BJ (cell line): ENCODE measurements around the gene C12orf57. TPM values are rescaled to one million over a fixed set of nuclear protein-coding genes. Genes with fewer than 3 reads are reported as not detected.

Source experiments
- CTCF ChIA-PET: fragments of 350-600 bp; formaldehyde crosslinking; extraction: SDS; loops from one replicate; lab custom pipeline; 2021; ENCODE audit warnings: antibody characterized with exemption, inconsistent platforms; lab: Yijun Ruan, JAX
- POLR2A ChIA-PET: fragments of 300-600 bp; sonication (Branson Sonifier 250); formaldehyde crosslinking; extraction: SDS; loops from one replicate; lab custom pipeline; 2021; ENCODE audit warnings: antibody characterized with exemption; lab: Charles Lee
- DNase-seq: peaks from one replicate; pipeline ENCODE4 v3.0.0-alpha.2; 2011; ENCODE audit warnings: low read depth
- H3K27me3 ChIP-seq: 2 replicates; pipeline ENCODE4 v1.6.0; 2011; ENCODE audit warnings: low read length; ENCODE audit not compliant: control insufficient read depth, insufficient read depth
- H3K36me3 ChIP-seq: 2 replicates; pipeline ENCODE4 v1.5.1; 2011; ENCODE audit warnings: low read length; ENCODE audit not compliant: control insufficient read depth, insufficient read depth
- H3K4me3 ChIP-seq: 2 replicates; pipeline ENCODE4 v1.5.1; 2011; ENCODE audit warnings: low read depth, mild to moderate bottlenecking, control low read depth, low read length
- polyA plus RNA-seq: library from polyadenylated mRNA; depleted of rRNA; stranded (reverse); fragments of >200 nt; gene quantifications from 2 replicates; pipeline ENCODE4 v1.2.3, GENCODE V29; 2011
- TF ChIP-seq, protein P1 (sequence below): IDR thresholded peaks from 2 replicates; pipeline ENCODE4 v1.5.1; 2011; ENCODE audit warnings: low read depth, mild to moderate bottlenecking, control low read depth, inconsistent platforms, low read length, moderate library complexity; ENCODE audit not compliant: insufficient read depth

C12orf57 gene
- polyA plus RNA-seq, 1 experiment: 709 TPM

DNA sequence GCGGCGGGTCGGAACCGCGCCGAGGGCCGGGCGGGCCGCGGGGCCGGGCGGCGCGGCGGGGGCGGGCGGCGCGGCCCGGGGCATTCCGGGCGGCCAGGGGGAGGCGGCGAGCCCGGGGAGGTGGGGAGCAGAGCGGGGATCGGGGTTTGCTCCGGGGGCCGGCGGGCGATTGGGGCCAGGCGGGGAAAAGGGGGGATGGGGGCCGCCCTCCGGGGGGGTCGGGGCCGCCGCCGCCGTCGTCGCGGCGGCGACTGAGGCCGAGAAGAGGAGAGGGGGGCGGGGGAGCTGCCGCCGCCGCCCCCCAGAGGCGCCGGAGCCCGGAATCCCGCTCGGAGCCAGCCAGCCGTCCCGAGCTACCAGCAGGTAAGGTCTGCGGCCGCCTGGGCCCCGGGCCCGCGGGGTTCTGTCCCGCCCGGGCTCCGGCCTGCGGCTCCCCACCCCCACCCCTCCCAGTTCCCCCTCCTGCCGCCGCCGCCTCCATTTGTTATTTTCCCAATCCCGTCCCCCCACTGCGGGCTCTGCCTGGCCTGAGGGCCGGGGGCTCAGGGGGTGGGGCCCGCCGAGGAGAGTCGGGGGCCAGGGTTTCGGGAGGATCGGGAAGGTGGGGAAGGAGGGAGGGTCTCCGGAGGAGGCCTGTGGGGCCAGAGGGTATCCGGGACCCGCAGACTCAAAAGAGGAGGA lies 15.7 kb upstream of the C12orf57 start:
- POLR2A ChIA-PET: interaction anchor here (0.6 to 1.1 kb wide), 2 partner anchors 10 to 240 kb away, joined by 6 read pairs; no protein-coding TSS in a partner anchor
- Histone ChIP-seq H3K36me3 (peaks cover 2% of the 10 kb centered on the region), H3K27me3 (no peaks in the 10 kb centered on the region), H3K4me3 (peak overlapping the region; percentile 55)
- CTCF ChIA-PET: interaction anchor here (1.1 to 1.9 kb wide), 3 partner anchors 9 to 59 kb away, joined by 3 to 11 read pairs (median 3); no protein-coding TSS in a partner anchor
- no peak for DNase-seq
- TF ChIP-seq, protein P1, sequence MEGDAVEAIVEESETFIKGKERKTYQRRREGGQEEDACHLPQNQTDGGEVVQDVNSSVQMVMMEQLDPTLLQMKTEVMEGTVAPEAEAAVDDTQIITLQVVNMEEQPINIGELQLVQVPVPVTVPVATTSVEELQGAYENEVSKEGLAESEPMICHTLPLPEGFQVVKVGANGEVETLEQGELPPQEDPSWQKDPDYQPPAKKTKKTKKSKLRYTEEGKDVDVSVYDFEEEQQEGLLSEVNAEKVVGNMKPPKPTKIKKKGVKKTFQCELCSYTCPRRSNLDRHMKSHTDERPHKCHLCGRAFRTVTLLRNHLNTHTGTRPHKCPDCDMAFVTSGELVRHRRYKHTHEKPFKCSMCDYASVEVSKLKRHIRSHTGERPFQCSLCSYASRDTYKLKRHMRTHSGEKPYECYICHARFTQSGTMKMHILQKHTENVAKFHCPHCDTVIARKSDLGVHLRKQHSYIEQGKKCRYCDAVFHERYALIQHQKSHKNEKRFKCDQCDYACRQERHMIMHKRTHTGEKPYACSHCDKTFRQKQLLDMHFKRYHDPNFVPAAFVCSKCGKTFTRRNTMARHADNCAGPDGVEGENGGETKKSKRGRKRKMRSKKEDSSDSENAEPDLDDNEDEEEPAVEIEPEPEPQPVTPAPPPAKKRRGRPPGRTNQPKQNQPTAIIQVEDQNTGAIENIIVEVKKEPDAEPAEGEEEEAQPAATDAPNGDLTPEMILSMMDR: no peak

DNA sequence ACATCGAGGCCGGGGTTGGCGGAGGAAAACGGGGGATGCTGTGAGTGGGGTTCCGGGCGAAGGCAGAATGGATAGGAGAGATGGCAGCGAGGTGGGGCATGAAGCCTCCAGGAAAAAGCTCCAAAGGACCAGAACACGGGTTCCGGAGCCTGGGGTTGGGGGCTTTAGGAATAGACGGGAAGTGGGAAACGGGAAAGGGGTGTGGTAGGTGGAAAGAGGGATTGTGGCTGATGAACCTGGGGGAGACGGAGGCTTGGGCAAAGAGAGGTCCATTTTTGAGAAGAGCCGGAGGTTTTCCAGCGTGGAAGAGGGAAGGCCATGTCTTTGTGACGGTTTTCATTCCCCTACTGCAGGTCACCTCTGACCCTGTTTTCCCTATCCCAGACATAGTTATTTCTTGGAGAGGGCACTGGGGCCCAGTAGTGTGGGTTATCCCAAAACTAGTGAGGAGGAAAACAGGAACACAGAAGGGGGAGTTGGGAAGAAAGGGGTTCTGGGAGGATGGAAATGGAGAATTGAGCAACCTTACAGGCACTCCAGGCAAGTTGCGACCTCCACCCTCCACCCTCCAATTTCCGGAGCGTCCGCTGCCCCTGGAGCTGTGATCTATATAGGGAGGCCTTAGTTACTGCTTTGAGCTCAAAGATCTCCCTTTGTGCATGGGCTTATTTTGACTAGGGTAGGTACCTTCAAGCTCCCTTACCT lies 15.0 kb upstream of the C12orf57 start:
- TF ChIP-seq, protein P1: no peak
- peak overlapping the region; percentile 55 for H3K4me3 ChIP-seq
- peaks cover under 1% of the 10 kb centered on the region for H3K36me3 ChIP-seq
- CTCF ChIA-PET: interaction anchor here (1.0 to 1.9 kb wide), 6 partner anchors 9 to 60 kb away, joined by 3 to 11 read pairs (median 3); partner anchors contain the start of genes C12orf57 and RNU7-1
- no peak for DNase-seq
- H3K27me3 ChIP-seq: no peaks in the 10 kb centered on the region
- POLR2A ChIA-PET: interaction anchor here (0.5 to 1.1 kb wide), 3 partner anchors 9 to 240 kb away, joined by 3 to 6 read pairs (median 6); partner anchors contain the start of gene LPCAT3

DNA sequence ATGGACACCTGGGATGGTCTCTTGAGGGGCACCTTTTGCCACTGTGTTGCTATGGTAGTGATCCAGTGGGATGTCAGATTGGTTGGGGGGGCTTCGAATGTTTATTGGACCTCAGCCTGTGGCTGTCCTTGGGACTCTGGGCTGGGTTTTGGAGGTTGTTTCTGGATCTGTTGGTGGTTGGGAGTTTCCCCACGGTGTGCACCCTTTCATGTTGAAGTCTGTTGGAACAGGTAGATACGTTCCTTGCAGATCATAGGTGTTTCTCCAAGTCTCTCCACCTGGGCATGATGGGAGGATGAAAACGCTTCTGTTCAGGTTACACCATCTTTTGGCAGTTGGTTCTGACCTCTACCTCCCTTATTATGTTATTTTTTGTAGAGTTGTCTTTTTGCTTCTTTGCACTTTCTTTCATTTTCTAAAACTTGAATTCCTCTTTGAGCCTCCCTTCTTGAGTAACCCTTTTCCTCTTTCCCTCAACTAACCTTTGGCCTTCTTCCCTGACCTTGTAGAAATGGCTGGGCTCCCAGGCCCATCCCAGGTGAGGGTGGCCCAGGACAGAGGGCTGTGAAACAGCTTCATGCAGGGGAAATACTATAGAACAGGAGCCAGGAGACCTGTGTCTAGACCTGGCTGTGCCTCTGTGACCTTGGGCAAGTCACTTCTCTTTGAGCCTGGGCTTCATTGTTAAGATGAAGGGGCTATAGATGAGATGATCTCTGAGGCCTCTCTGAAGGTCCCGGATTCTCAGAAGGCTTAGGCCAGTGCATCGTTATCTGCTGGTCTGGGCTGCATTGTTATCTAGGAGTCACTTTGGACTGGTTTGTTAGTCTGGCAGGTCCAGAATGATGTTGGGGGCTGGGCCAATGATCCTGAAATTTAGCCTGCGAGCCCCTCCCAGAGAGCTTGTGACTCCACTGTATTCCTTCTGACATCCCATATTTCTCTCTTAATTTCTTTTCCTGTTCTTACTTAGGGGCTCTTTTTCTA lies 14.1 kb upstream of the C12orf57 start:
- H3K36me3 ChIP-seq: peaks cover 9% of the 10 kb centered on the region
- no peaks in the 10 kb centered on the region for H3K27me3 ChIP-seq
- DNase-seq: no peak
- ChIA-PET POLR2A (interaction anchor here (1.1 kb wide), 1 partner anchor 8 kb away, joined by 6 read pairs; no protein-coding TSS in a partner anchor), CTCF (interaction anchor here (0.5 to 1.9 kb wide), 7 partner anchors 8 to 60 kb away, joined by 3 to 11 read pairs (median 3); partner anchors contain the start of genes C12orf57 and RNU7-1)
- TF ChIP-seq, protein P1: no peak
- peak overlapping the region; percentile 55 for H3K4me3 ChIP-seq

DNA sequence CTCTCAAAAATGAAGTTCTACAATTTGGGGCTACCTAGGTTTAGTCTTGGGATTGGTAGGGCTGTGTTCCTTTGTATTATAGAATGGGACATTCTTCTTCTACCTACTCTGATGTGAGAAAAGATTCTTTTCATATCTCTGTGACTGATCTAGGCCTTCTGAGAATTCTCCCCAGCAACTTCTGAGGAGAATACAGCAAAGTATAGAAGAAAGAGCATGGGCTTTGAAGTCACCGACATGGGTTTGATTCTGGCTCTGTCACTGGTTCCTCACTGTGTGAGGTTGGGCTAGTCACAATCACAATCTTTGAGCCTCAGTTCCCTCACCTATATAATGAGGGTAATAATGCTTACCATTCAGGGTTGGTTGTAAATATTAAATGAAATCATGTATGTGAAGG lies 11.1 kb upstream of the C12orf57 start:
- no peak for DNase-seq
- Histone ChIP-seq H3K27me3 (no peaks in the 10 kb centered on the region), H3K36me3 (peaks cover 26% of the 10 kb centered on the region), H3K4me3 (no peak overlapping the region)
- CTCF ChIA-PET: interaction anchor here (1.0 to 1.3 kb wide), 3 partner anchors 41 to 177 kb away, joined by 3 to 4 read pairs (median 3); partner anchors contain the start of genes C1RL and SPSB2
- POLR2A ChIA-PET: no interaction called here
- TF ChIP-seq, protein P1: no peak
